ENCODE results near the gene RUNDC3A. TPM values are rescaled to one million over a fixed set of nuclear protein-coding genes. Genes with fewer than 3 reads are reported as not detected.
A peak's percentile ranks its signal among the peaks of the same experiment; 100 is the strongest.

Gene RUNDC3A
- total and polyA plus RNA-seq, 2 of the 13 experiments (the other 11 are each of a cell fraction or from before 2014, with no cell fraction given): 0.25 TPM; not detected in 1

GRCh38 chr17:44326861-44327444 lies 18.6 kb downstream of the RUNDC3A start (continued):
- no peak for TF ChIP-seq DMTF1 (CRISPR knock-in tag; IDR thresholded peaks at IDR 0.05)
- peak; percentile 89 for TF ChIP-seq ZNF580 (CRISPR knock-in tag; IDR thresholded peaks at IDR 0.05; ENCODE audit: borderline replicate concordance, low read depth)
- no peak for TF ChIP-seq NAIF1 (CRISPR knock-in tag; IDR thresholded peaks at IDR 0.05; ENCODE audit: borderline replicate concordance)
- no peak for TF ChIP-seq CENPX (CRISPR knock-in tag; IDR thresholded peaks at IDR 0.05)
- peak; percentile 88 for TF ChIP-seq ERF (CRISPR knock-in tag; IDR thresholded peaks at IDR 0.05)
- TF ChIP-seq FOXJ3 (CRISPR knock-in tag; IDR thresholded peaks at IDR 0.05; ENCODE audit: borderline replicate concordance): no peak
- TF ChIP-seq NR2C2 (CRISPR knock-in tag; IDR thresholded peaks at IDR 0.05; ENCODE audit: borderline replicate concordance): 0 out of 2 replicates have a peak, but pooled peaks have one; percentile 33
- TF ChIP-seq RORA (CRISPR knock-in tag; IDR thresholded peaks at IDR 0.05): no peak
- no peak for TF ChIP-seq NCOA1 (CRISPR knock-in tag; IDR thresholded peaks at IDR 0.05)
- TF ChIP-seq ZBTB7B (CRISPR knock-in tag; IDR thresholded peaks at IDR 0.05): no peak
- TF ChIP-seq ETV5 (CRISPR knock-in tag; IDR thresholded peaks at IDR 0.05; ENCODE audit: borderline replicate concordance): no peak; the same call in 1 of the 2 replicates
- peak; percentile 66; the same call in 1 of the 2 replicates for TF ChIP-seq ZNF350 (CRISPR knock-in tag; IDR thresholded peaks at IDR 0.05; ENCODE audit: borderline replicate concordance, low read depth)
- TF ChIP-seq ZNF142 (CRISPR knock-in tag; IDR thresholded peaks at IDR 0.05): no peak
- 0 out of 2 replicates have a peak, but pooled peaks have one; percentile 43 for TF ChIP-seq RFXAP (CRISPR knock-in tag; IDR thresholded peaks at IDR 0.05; ENCODE audit: borderline replicate concordance)
- TF ChIP-seq MYNN (CRISPR knock-in tag; IDR thresholded peaks at IDR 0.05; ENCODE audit: low read depth): no peak
- TF ChIP-seq MATR3 (CRISPR knock-in tag; IDR thresholded peaks at IDR 0.05): no peak
- no peak for TF ChIP-seq SIN3B (IDR thresholded peaks at IDR 0.05; ENCODE audit: low read length)
- no peak for TF ChIP-seq PCBP2 (optimal IDR thresholded peaks at IDR 0.05; ENCODE audit: low read depth, low read length, poor library complexity, severe bottlenecking)
- TF ChIP-seq ZNF577 (CRISPR knock-in tag; IDR thresholded peaks at IDR 0.05; ENCODE audit: borderline replicate concordance, low read depth): no peak
- 0 out of 2 replicates have a peak, but pooled peaks have one; percentile 29 for TF ChIP-seq RCOR2 (CRISPR knock-in tag; IDR thresholded peaks at IDR 0.05)
- TF ChIP-seq U2AF2 (IDR thresholded peaks at IDR 0.05; ENCODE audit: low read depth, low read length): no peak
